ENCODE measurements around the gene MS4A6A. TPM values are rescaled to one million over a fixed set of nuclear protein-coding genes. Genes with fewer than 3 reads are reported as not detected.
"Not testable (repeated sequence)": the region's sequence is repeated elsewhere in the genome, so short reads cannot be mapped to it uniquely, and the experiment has no call there.

MS4A6A gene
- total and polyA plus RNA-seq, 4 donors, result 22.5 to 214 (median 103) TPM

- H3K36me3 ChIP-seq (ENCODE audit: control insufficient read depth in 1 of 2, insufficient read depth in 2 of 2, low read length in 1 of 2), result no peaks in the 10 kb centered on the region
- intact Hi-C loops (cut with DNase I), result no loop called here
- no peak overlapping the region for H3K27ac ChIP-seq (ENCODE audit: low read depth in 1 of 2, low read length in 2 of 2)
- 70 to 81% methylated on average over 3 of the region's 3 CpGs for WGBS, 2 donors
- H3K4me3 ChIP-seq (ENCODE audit: low read length in 2 of 2), result no peak overlapping the region
- no peaks in the 10 kb centered on the region for H3K27me3 ChIP-seq (ENCODE audit: control insufficient read depth in 1 of 2, insufficient read depth in 2 of 2, low read length in 1 of 2)
- DNase-seq (no peak), ATAC-seq (ENCODE audit: low FRiP score) (no peak)
- no peaks in the 10 kb centered on the region for H3K4me1 ChIP-seq (ENCODE audit: control insufficient read depth in 1 of 2, insufficient read depth in 2 of 2, low read length in 2 of 2)
- H3K9me3 ChIP-seq (ENCODE audit: control insufficient read depth, low read length), result peaks cover 5% of the 10 kb centered on the region
Measured at GRCh38 chr11:60131912-60132311, 51.0 kb downstream of the MS4A6A start.

GRCh38 chr11:60130496-60130895 lies 52.4 kb downstream of the MS4A6A start:
- Histone ChIP-seq H3K4me3 (ENCODE audit: low read length in 2 of 2) (no peak overlapping the region), H3K27ac (ENCODE audit: low read depth in 1 of 2, low read length in 2 of 2) (no peak overlapping the region), H3K36me3 (ENCODE audit: control insufficient read depth in 1 of 2, insufficient read depth in 2 of 2, low read length in 1 of 2) (no peaks in the 10 kb centered on the region), H3K27me3 (ENCODE audit: control insufficient read depth in 1 of 2, insufficient read depth in 2 of 2, low read length in 1 of 2) (no peaks in the 10 kb centered on the region), H3K4me1 (ENCODE audit: control insufficient read depth in 1 of 2, insufficient read depth in 2 of 2, low read length in 2 of 2) (no peaks in the 10 kb centered on the region), H3K9me3 (ENCODE audit: control insufficient read depth, low read length) (no peaks in the 10 kb centered on the region)
- intact Hi-C loops (cut with DNase I), result no loop called here
- DNase-seq (no peak), ATAC-seq (ENCODE audit: low FRiP score) (no peak)

- WGBS, 2 donors, result 67 to 71% methylated on average over 3 of the region's 3 CpGs
- peaks cover 0 to 3% of the 10 kb centered on the region in 2 donors for H3K4me1 ChIP-seq (ENCODE audit: control insufficient read depth in 1 of 2, insufficient read depth in 2 of 2, low read length in 2 of 2)
- H3K36me3 ChIP-seq (ENCODE audit: control insufficient read depth in 1 of 2, insufficient read depth in 2 of 2, low read length in 1 of 2), result no peaks in the 10 kb centered on the region
- H3K27ac ChIP-seq (ENCODE audit: low read depth in 1 of 2, low read length in 2 of 2), result no peak overlapping the region
- intact Hi-C loops (cut with DNase I), result no loop called here
- ATAC-seq (ENCODE audit: low FRiP score) (no peak), DNase-seq (no peak)
- H3K27me3 ChIP-seq (ENCODE audit: control insufficient read depth in 1 of 2, insufficient read depth in 2 of 2, low read length in 1 of 2), result no peaks in the 10 kb centered on the region
- H3K9me3 ChIP-seq (ENCODE audit: control insufficient read depth, low read length), result no peaks in the 10 kb centered on the region
- H3K4me3 ChIP-seq (ENCODE audit: low read length in 2 of 2), result no peak overlapping the region
Measured at GRCh38 chr11:60129853-60130252, 53.0 kb downstream of the MS4A6A start.

GRCh38 chr11:60128866-60129265 lies 54.0 kb downstream of the MS4A6A start:
- intact Hi-C loops (cut with DNase I); DNase-seq; H3K9me3 ChIP-seq (ENCODE audit: control insufficient read depth, low read length); H3K36me3 ChIP-seq (ENCODE audit: control insufficient read depth in 1 of 2, insufficient read depth in 2 of 2, low read length in 1 of 2); H3K27me3 ChIP-seq (ENCODE audit: control insufficient read depth in 1 of 2, insufficient read depth in 2 of 2, low read length in 1 of 2); ATAC-seq (ENCODE audit: low FRiP score); H3K4me3 ChIP-seq (ENCODE audit: low read length in 2 of 2); H3K4me1 ChIP-seq (ENCODE audit: control insufficient read depth in 1 of 2, insufficient read depth in 2 of 2, low read length in 2 of 2); H3K27ac ChIP-seq (ENCODE audit: low read depth in 1 of 2, low read length in 2 of 2): not testable (repeated sequence)
- WGBS, 2 donors, result 95 to 100% methylated on average over 4 of the region's 4 CpGs

GRCh38 chr11:60128376-60128775 lies 54.5 kb downstream of the MS4A6A start:
- Histone ChIP-seq H3K4me1 (ENCODE audit: control insufficient read depth in 1 of 2, insufficient read depth in 2 of 2, low read length in 2 of 2) (peaks cover 0 to 3% of the 10 kb centered on the region in 2 donors), H3K27ac (ENCODE audit: low read depth in 1 of 2, low read length in 2 of 2) (no peak overlapping the region), H3K9me3 (ENCODE audit: control insufficient read depth, low read length) (no peaks in the 10 kb centered on the region), H3K27me3 (ENCODE audit: control insufficient read depth in 1 of 2, insufficient read depth in 2 of 2, low read length in 1 of 2) (no peaks in the 10 kb centered on the region), H3K4me3 (ENCODE audit: low read length in 2 of 2) (no peak overlapping the region), H3K36me3 (ENCODE audit: control insufficient read depth in 1 of 2, insufficient read depth in 2 of 2, low read length in 1 of 2) (no peaks in the 10 kb centered on the region)
- no peak for ATAC-seq (ENCODE audit: low FRiP score)
- intact Hi-C loops (cut with DNase I), result no loop called here
- no peak for DNase-seq
- WGBS, 2 donors, result 90 to 92% methylated on average over 2 of the region's 2 CpGs

GRCh38 chr11:60127311-60127811 lies 55.5 kb downstream of the MS4A6A start:
- Histone ChIP-seq H3K9me3 (ENCODE audit: control insufficient read depth, low read length) (no peaks in the 10 kb centered on the region), H3K4me3 (ENCODE audit: low read length in 2 of 2) (no peak overlapping the region), H3K36me3 (ENCODE audit: control insufficient read depth in 1 of 2, insufficient read depth in 2 of 2, low read length in 1 of 2) (no peaks in the 10 kb centered on the region), H3K27ac (ENCODE audit: low read depth in 1 of 2, low read length in 2 of 2) (no peak overlapping the region), H3K27me3 (ENCODE audit: control insufficient read depth in 1 of 2, insufficient read depth in 2 of 2, low read length in 1 of 2) (no peaks in the 10 kb centered on the region), H3K4me1 (ENCODE audit: control insufficient read depth in 1 of 2, insufficient read depth in 2 of 2, low read length in 2 of 2) (peaks cover 0 to 3% of the 10 kb centered on the region in 2 donors)
- ATAC-seq (ENCODE audit: low FRiP score) (no peak), DNase-seq (no peak)
- WGBS, 2 donors, result 57 to 61% methylated on average over 3 of the region's 3 CpGs
- intact Hi-C loops (cut with DNase I), result no loop called here

GRCh38 chr11:60125956-60126585 lies 56.8 kb downstream of the MS4A6A start:
- DNase-seq (no peak), ATAC-seq (ENCODE audit: low FRiP score) (no peak)
- Histone ChIP-seq H3K36me3 (ENCODE audit: control insufficient read depth in 1 of 2, insufficient read depth in 2 of 2, low read length in 1 of 2) (no peaks in the 10 kb centered on the region), H3K4me1 (ENCODE audit: control insufficient read depth in 1 of 2, insufficient read depth in 2 of 2, low read length in 2 of 2) (peaks cover 0 to 3% of the 10 kb centered on the region in 2 donors), H3K27me3 (ENCODE audit: control insufficient read depth in 1 of 2, insufficient read depth in 2 of 2, low read length in 1 of 2) (no peaks in the 10 kb centered on the region), H3K27ac (ENCODE audit: low read depth in 1 of 2, low read length in 2 of 2) (no peak overlapping the region), H3K4me3 (ENCODE audit: low read length in 2 of 2) (no peak overlapping the region), H3K9me3 (ENCODE audit: control insufficient read depth, low read length) (no peaks in the 10 kb centered on the region)
- intact Hi-C loops (cut with DNase I), result no loop called here

GRCh38 chr11:60124802-60125432 lies 58.0 kb downstream of the MS4A6A start:
- DNase-seq, result no peak
- Histone ChIP-seq H3K36me3 (ENCODE audit: control insufficient read depth in 1 of 2, insufficient read depth in 2 of 2, low read length in 1 of 2) (no peaks in the 10 kb centered on the region), H3K9me3 (ENCODE audit: control insufficient read depth, low read length) (no peaks in the 10 kb centered on the region), H3K4me3 (ENCODE audit: low read length in 2 of 2) (no peak overlapping the region), H3K27me3 (ENCODE audit: control insufficient read depth in 1 of 2, insufficient read depth in 2 of 2, low read length in 1 of 2) (no peaks in the 10 kb centered on the region), H3K4me1 (ENCODE audit: control insufficient read depth in 1 of 2, insufficient read depth in 2 of 2, low read length in 2 of 2) (peaks cover 0 to 3% of the 10 kb centered on the region in 2 donors), H3K27ac (ENCODE audit: low read depth in 1 of 2, low read length in 2 of 2) (no peak overlapping the region)
- ATAC-seq (ENCODE audit: low FRiP score), result no peak
- intact Hi-C loops (cut with DNase I), result no loop called here
- WGBS, 2 donors, result 17 to 19% methylated on average over 11 of the region's 11 CpGs

All from aorta (tissue), 5 donors.